Mammary epithelial cell (primary cell): ENCODE measurements around the gene GPR37L1.

ENCODE experiments used
- CTCF ChIP-seq, 2 donors: IDR thresholded peaks in 1 of 2; conservative IDR thresholded peaks in 1 of 2; 2 replicates each; pipeline ENCODE4 v1.5.1; 2011 to 2012; ENCODE audit warnings: inconsistent platforms in 2 of 2, low read length in 2 of 2, mild to moderate bottlenecking in 2 of 2, control low read depth in 1 of 2, low read depth in 1 of 2; ENCODE audit not compliant: insufficient read depth in 1 of 2; ENCODE audit errors: extremely low read depth in 1 of 2
- EZH2 ChIP-seq: IDR thresholded peaks from 2 replicates; pipeline ENCODE4 v1.6.1; 2012; ENCODE audit warnings: low read length, inconsistent platforms, borderline replicate concordance

DNA sequence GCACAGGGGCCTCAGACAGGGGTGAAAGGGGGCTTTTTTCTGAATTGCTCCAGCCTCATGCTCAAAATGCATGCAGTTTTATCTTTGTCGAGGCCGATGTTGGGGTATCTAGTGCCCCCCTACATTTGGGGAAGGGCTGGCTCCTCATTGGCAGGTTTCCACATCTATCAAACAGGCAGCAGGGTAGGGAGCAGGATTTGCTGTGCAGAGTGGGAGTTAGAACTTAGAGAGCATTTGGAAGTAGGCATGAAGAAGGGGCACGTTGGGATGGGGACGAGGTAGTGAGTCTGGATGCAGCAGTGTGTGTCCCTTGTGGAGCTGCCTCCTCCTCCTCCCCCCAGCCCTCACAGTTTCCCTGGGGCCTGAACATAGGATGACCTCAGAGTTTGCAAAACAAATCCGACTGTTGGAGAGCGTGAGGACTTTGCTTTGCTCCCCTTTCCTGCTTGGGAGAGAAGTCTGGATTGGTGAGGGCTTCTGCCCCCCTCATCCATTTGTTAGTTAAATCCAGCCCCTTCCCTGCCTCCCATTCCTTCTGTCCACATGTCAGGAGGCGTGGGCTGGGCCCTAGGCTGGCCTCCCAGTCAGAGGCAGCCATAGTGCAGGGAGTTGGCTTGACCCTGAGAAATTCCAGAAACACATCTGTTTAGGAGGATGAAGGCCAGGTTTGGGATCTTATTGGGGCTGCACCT is 36.9 kb upstream of the GPR37L1 start:
- no peak for TF ChIP-seq CTCF (conservative IDR thresholded peaks at IDR 0.05 in 1 of 2, IDR thresholded peaks at IDR 0.05 in 1 of 2; ENCODE audit: extremely low read depth in 1 of 2, insufficient read depth in 1 of 2, low read depth in 1 of 2, low read length in 2 of 2)
- no peak for TF ChIP-seq EZH2
